ENCODE data around the gene JADE3.

DNA sequence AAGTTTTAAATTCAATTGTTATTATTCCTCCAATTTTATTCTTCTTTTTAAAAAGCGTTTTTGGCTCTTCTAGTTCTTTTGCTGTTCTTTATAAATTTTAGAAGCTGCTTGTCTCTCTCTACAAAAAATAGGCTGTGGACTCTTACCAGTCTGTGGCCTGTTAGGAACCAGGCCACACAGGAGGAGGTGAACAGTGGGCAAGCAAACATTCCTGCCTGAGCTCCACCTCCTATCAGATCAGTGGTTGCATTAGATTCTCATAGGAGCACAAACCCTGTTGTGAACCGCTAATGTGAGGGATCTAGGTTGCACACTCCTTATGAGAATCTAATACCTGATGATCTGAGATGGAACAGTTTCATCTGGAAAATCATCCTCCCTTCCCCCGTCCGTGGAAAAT, 23.1 kb downstream of the JADE3 start:
- TF ChIP-seq YY1 (IDR thresholded peaks at IDR 0.05; ENCODE audit: insufficient read depth, insufficient read length) (no peak), SUZ12 (IDR thresholded peaks at IDR 0.05; ENCODE audit: extremely low read depth, insufficient read depth, insufficient read length) (no peak)
